Glutamatergic neuron (in vitro differentiated cells): ENCODE data around the gene ILK. TPM values are rescaled to one million over a fixed set of nuclear protein-coding genes. Genes with fewer than 3 reads are reported as not detected.
A peak's percentile ranks its signal among the peaks of the same experiment; 100 is the strongest.

Experiments
- DNase-seq: peaks from one replicate; pipeline ENCODE4 v3.0.0; 2022
- H3K27ac Mint-ChIP-seq: one replicate; pipeline ENCODE4 v1.8.0; 2020; ENCODE audit warnings: mild to moderate bottlenecking, mixed read lengths, inconsistent platforms; ENCODE audit not compliant: unreplicated experiment
- H3K27me3 Mint-ChIP-seq: one replicate; pipeline ENCODE4 v1.8.0; 2020; ENCODE audit warnings: mild to moderate bottlenecking, moderate library complexity, mixed read lengths, inconsistent platforms; ENCODE audit not compliant: unreplicated experiment
- H3K36me3 Mint-ChIP-seq: one replicate; pipeline ENCODE4 v1.8.0; 2020; ENCODE audit warnings: mild to moderate bottlenecking, mixed read lengths, inconsistent platforms; ENCODE audit not compliant: unreplicated experiment
- H3K4me1 Mint-ChIP-seq: one replicate; pipeline ENCODE4 v1.8.0; 2020; ENCODE audit warnings: mild to moderate bottlenecking, low read depth, mixed read lengths, inconsistent platforms; ENCODE audit not compliant: unreplicated experiment
- H3K4me3 Mint-ChIP-seq: one replicate; pipeline ENCODE4 v1.8.0; 2020; ENCODE audit warnings: mild to moderate bottlenecking, mixed read lengths, inconsistent platforms; ENCODE audit not compliant: unreplicated experiment
- H3K9me3 Mint-ChIP-seq: one replicate; pipeline ENCODE4 v1.8.0; 2020; ENCODE audit warnings: mild to moderate bottlenecking, moderate library complexity, mixed read lengths, inconsistent platforms; ENCODE audit not compliant: unreplicated experiment
- CTCF ChIP-seq: fragments of 200-600 bp; sonication (generic); IDR thresholded peaks from one replicate; pipeline ENCODE4 v1.5.0; 2021; ENCODE audit not compliant: partially characterized antibody, unreplicated experiment
- total RNA-seq: library from RNA; stranded (reverse); fragmentation: NEBNext Ultra II Directional; extraction: Animal tissue kit (Norgen Biotek cat#: 25700); gene quantifications from one replicate; pipeline ENCODE4 v1.2.1, GENCODE V29; 2021; ENCODE audit not compliant: unreplicated experiment

The ILK gene
- total RNA-seq, 1 donor from 2014 or later = 168 TPM

DNA sequence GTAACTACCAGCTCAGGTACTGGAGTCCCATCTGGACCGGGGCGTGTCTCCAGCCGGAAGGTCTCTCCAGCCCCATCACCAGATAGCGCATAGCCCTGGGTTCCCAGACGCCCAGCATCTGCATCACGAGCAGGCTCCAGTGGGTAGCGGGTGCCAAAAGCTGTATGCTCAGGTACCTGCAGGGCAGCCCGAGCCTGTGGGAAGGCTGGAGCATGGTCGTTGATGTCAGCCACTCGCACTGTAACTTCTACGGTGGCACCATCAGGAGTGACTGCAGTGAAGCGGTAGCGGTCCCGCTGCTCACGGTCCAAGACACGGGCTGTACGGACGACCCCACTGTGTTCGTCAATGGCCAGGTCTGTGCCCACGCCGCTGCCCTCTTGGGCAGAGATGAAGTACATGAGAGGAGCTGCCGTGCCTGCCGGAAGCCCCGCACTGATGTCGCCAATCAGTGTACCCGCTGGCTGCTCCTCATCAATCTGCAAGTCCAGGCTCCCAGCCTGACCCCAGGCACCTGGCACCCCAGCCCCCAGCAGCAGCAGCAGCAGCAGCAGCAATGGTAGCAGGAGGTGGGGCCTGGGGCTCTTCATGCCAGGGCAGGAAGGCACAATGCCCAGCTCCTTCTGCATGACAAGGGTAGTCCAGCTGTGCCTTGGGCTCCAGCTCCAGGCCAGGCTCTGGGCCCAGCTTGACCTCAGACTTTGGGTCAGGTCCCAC is 37.6 kb downstream of the ILK start:
- no peak for DNase-seq
- no peak for TF ChIP-seq CTCF
- no peak overlapping the region for H3K27ac Mint-ChIP-seq
- H3K36me3 Mint-ChIP-seq = peaks cover 5% of the 10 kb centered on the region
- H3K4me3 Mint-ChIP-seq = no peak overlapping the region
- H3K9me3 Mint-ChIP-seq = no peaks in the 10 kb centered on the region
- peaks cover 3% of the 10 kb centered on the region for H3K27me3 Mint-ChIP-seq
- peaks cover 2% of the 10 kb centered on the region for H3K4me1 Mint-ChIP-seq

GRCh38 chr11:6642957-6643356 is 39.4 kb downstream of the ILK start:
- no peaks in the 10 kb centered on the region for H3K9me3 Mint-ChIP-seq
- TF ChIP-seq CTCF = no peak
- H3K4me1 Mint-ChIP-seq = peaks cover 2% of the 10 kb centered on the region
- peaks cover 5% of the 10 kb centered on the region for H3K36me3 Mint-ChIP-seq
- no peak overlapping the region for H3K27ac Mint-ChIP-seq
- H3K4me3 Mint-ChIP-seq = no peak overlapping the region
- peaks cover 3% of the 10 kb centered on the region for H3K27me3 Mint-ChIP-seq
- no peak for DNase-seq

DNA sequence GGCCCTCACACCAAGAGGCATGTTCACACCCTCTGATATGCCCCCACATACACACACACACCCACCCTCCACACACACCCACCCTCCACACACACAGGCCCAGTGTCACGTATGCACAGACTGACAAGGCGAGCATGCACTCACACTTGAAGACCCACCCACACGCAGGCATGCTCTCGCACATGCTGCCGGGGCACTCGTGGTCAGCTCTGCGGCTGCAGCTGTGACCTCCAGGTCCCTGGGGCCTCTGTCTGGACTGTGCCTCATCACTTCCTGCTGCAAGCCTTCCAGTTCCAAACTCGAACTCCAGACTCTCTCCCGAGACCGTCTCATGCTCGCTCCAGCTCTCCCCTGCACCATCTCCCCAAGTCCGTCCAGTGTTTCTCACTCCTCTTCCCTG is 42.5 kb downstream of the ILK start:
- Mint-ChIP-seq H3K27ac (peak overlapping the region; percentile 20), H3K27me3 (peaks cover 1% of the 10 kb centered on the region), H3K4me1 (peaks cover 2% of the 10 kb centered on the region), H3K36me3 (no peaks in the 10 kb centered on the region), H3K9me3 (no peaks in the 10 kb centered on the region), H3K4me3 (no peak overlapping the region)
- no peak for TF ChIP-seq CTCF
- peak; percentile 65 for DNase-seq

DNA sequence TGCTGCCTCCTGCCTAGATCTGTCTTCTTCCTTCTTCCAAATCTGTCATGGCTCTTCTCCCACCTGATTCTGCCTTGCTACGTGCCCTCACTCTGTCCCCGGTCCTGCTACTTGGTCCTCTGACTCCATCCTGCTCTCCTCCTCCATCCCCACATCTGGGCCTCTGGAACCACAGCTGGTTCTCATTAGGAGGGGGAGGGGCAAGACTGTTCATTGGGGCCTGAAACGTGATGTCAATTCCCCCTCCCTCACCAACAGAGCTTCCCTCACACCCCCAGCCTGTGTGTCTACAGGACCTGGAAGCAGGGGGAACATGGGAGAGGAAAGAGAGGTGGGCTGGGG is 43.0 kb downstream of the ILK start:
- Mint-ChIP-seq H3K27ac (no peak overlapping the region), H3K4me3 (no peak overlapping the region), H3K4me1 (peaks cover 2% of the 10 kb centered on the region), H3K9me3 (no peaks in the 10 kb centered on the region), H3K27me3 (peaks cover 1% of the 10 kb centered on the region), H3K36me3 (no peaks in the 10 kb centered on the region)
- DNase-seq = no peak
- no peak for TF ChIP-seq CTCF

DNA sequence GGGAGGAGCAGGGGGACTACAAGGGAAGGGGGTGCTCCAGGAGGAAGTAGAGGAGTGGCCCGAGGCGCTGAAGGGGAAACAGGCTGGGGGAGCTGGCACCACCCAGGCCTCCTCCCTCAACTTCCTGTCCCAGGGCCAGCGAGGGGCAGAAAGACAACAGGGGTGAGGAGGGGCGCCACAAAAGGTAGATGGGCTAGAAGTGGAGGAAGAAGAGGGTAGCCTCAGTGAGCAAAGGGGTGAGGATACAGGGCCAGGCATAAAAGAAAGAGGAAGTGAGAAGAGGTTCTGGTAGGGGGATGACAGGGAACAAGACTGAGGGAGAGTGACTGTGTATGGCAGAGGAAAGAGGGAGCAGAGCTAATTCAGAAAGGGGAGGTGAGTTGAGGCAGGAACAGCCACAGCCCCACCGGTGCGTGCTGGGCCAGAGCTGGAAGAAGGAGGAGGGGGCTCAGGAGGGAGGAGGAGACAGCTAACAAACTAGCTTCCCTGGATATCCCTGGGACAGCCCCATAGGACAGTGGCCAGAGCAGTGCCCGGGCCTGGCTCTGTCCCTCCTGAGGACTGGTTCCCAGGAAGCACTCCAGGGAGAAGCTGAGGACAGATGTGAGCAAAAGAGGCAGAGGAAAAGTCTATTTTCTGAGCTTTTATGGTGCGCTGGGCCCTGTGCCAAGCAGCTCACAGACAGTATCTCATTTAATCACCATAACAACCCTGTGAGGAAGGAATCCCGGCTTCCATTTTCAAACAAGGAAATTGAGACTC is 43.5 kb downstream of the ILK start:
- peaks cover 2% of the 10 kb centered on the region for H3K4me1 Mint-ChIP-seq
- no peak overlapping the region for H3K27ac Mint-ChIP-seq
- peaks cover 1% of the 10 kb centered on the region for H3K27me3 Mint-ChIP-seq
- H3K4me3 Mint-ChIP-seq = no peak overlapping the region
- no peak for DNase-seq
- no peaks in the 10 kb centered on the region for H3K9me3 Mint-ChIP-seq
- TF ChIP-seq CTCF = no peak
- H3K36me3 Mint-ChIP-seq = no peaks in the 10 kb centered on the region
